ENCODE data around the gene FAM76A. TPM values are rescaled to one million over a fixed set of nuclear protein-coding genes. Genes with fewer than 3 reads are reported as not detected.
A peak's percentile ranks its signal among the peaks of the same experiment; 100 is the strongest.
"Not testable (repeated sequence)": the region's sequence is repeated elsewhere in the genome, so short reads cannot be mapped to it uniquely, and the experiment has no call there.

Gene FAM76A
- total and polyA plus RNA-seq, 7 experiments from 2014 or later: 9.0 to 25.2 (median 17.4) TPM

DNA sequence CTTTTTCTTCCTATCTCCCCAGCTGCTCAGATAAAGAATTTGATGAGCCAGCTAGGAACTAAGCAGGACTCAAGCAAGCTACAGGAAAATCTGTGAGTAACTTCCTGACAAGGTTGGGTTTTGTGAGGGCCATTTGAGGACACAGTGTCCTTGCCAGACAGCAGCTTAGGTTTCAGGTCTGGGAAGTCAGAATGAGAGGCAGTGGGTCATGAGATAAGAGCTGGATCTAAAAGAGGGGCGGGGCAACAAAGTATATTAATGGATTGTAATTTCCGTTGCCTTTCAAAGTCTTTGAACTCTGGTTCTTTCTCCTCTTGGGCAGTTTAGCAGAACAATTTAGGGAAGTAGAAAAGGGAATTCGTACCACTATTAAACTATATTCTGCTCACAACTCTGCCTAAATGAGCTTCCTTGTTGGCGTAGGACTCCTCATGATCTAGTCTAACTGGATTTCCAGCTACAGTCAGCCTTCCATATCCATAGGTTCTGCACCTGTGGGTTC is 63.8 kb downstream of the FAM76A start:
- Histone ChIP-seq H3K27me3 (ENCODE audit: control insufficient read depth in 2 of 2, insufficient read depth in 2 of 2, low read length in 2 of 2) (no peaks in the 10 kb centered on the region), H3K4me3 (ENCODE audit: low read length) (no peak overlapping the region), H3K27ac (ENCODE audit: low read depth, low read length) (no peak overlapping the region), H3K9me3 (ENCODE audit: control insufficient read depth in 2 of 3, low read length in 3 of 3) (no peaks in the 10 kb centered on the region), H3K4me1 (ENCODE audit: control insufficient read depth in 2 of 2, insufficient read depth in 2 of 2, low read length in 2 of 2) (no peaks in the 10 kb centered on the region), H3K36me3 (ENCODE audit: control insufficient read depth in 2 of 3, insufficient read depth in 3 of 3, low read length in 3 of 3) (peaks cover 6 to 36% (median 6%) of the 10 kb centered on the region in 3 experiments)
- no peaks in the 10 kb centered on the region for H3K9me3 Mint-ChIP-seq
- DNase-seq: no peak
- no peak overlapping the region for H3K4me3 Mint-ChIP-seq
- H3K27ac Mint-ChIP-seq: peak overlapping the region in 1 of 9 donors; percentile 9
- H3K36me3 Mint-ChIP-seq: peaks cover 3 to 26% (median 18%) of the 10 kb centered on the region in 5 donors
- CTCF ChIA-PET: interaction anchor here (0.5 to 0.8 kb wide), 2 partner anchors 92 to 153 kb away, joined by 3 to 4 read pairs; no protein-coding TSS in a partner anchor
- ATAC-seq: peak; percentile 49
- H3K27me3 Mint-ChIP-seq: no peaks in the 10 kb centered on the region
- H3K4me1 Mint-ChIP-seq: peaks cover 8 to 24% (median 17%) of the 10 kb centered on the region in 7 donors
- intact Hi-C loops (cut with micrococcal nuclease): no loop called here
- POLR2A ChIA-PET: no interaction called here

DNA sequence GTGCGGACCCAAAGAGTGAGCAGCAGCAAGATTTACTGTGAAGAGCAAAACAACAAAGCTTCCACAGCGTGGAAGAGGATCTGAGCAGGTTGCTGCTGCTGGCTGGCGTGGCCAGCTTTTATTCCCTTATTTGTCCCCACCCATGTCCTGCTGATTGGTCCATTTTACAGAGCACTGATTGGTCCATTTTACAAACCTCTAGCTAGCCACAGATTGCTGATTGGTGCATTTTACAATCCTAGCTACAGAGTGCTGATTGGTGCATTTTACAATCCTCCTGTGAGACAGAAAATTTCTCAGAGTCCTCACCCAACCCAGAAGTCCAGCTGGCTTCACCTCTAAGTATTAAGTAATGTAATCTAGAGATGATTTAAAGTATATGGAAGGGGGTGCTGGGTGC is 64.5 kb downstream of the FAM76A start:
- H3K27me3 Mint-ChIP-seq; H3K4me1 ChIP-seq (ENCODE audit: control insufficient read depth in 2 of 2, insufficient read depth in 2 of 2, low read length in 2 of 2); H3K27ac Mint-ChIP-seq: not testable (repeated sequence)

DNA sequence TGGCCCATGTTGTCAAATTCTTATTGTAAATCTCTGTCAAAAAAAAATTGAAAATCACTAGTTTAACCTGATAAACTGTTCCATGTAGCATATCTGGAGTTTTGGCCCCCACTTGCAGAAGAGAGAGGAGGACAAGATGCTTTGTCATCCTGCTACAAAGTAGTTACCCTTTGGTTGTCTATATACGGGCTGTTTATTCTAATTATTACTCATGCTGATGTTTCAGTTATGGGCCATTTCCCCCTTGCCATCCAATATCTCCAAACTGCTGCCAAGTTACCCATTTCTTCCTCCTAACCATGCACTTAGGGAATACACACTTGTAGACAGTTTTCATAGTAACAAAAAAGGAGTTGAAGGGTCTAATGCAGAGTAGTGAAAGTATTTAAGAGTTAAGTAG is 69.8 kb downstream of the FAM76A start:
- no peak overlapping the region for H3K4me3 Mint-ChIP-seq

More for the DNA sequence above, 64.5 kb downstream of the FAM76A start:
- H3K27me3 ChIP-seq (ENCODE audit: control insufficient read depth in 2 of 2, insufficient read depth in 2 of 2, low read length in 2 of 2); H3K4me3 Mint-ChIP-seq; DNase-seq; POLR2A ChIA-PET; intact Hi-C loops (cut with micrococcal nuclease); H3K9me3 ChIP-seq (ENCODE audit: control insufficient read depth in 2 of 3, low read length in 3 of 3); ATAC-seq; H3K9me3 Mint-ChIP-seq; H3K27ac ChIP-seq (ENCODE audit: low read depth, low read length); H3K4me3 ChIP-seq (ENCODE audit: low read length): not testable (repeated sequence)
- Mint-ChIP-seq H3K4me1 (peaks cover 8 to 18% (median 13%) of the 10 kb centered on the region in 7 donors), H3K36me3 (peaks cover 3 to 30% (median 19%) of the 10 kb centered on the region in 5 donors)
- peaks cover 6 to 42% (median 8%) of the 10 kb centered on the region in 3 experiments for H3K36me3 ChIP-seq (ENCODE audit: control insufficient read depth in 2 of 3, insufficient read depth in 3 of 3, low read length in 3 of 3)
- CTCF ChIA-PET: interaction anchor here (0.5 to 0.8 kb wide), 2 partner anchors 92 to 152 kb away, joined by 3 to 4 read pairs; no protein-coding TSS in a partner anchor

DNA sequence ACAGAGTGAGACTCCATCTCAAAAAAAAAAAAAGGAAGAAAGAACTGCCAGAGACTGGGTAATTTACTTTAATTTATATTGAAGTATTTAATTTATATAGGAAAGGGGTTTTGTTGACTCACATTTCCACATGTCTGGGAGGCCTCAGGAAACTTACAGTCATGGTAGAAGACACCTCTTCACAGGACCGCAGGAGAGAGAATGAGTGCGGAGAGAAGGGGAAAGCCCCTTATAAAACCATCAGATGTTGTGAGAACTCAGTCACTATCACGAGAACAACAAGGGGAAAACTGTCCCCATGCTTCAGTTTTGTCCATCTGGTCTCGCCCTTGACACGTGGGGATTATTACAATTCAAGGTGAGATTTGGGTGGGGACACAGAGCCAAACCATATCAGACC is 79.0 kb downstream of the FAM76A start:
- Mint-ChIP-seq H3K9me3 (no peaks in the 10 kb centered on the region), H3K4me1 (no peaks in the 10 kb centered on the region), H3K4me3 (no peak overlapping the region), H3K27ac (peak overlapping the region in 1 of 9 donors; percentile 20), H3K36me3 (peaks cover 3 to 41% (median 28%) of the 10 kb centered on the region in 5 donors), H3K27me3 (no peaks in the 10 kb centered on the region)
- H3K27ac ChIP-seq (ENCODE audit: low read depth, low read length): no peak overlapping the region
- intact Hi-C loops (cut with micrococcal nuclease): no loop called here
- H3K4me1 ChIP-seq (ENCODE audit: control insufficient read depth in 2 of 2, insufficient read depth in 2 of 2, low read length in 2 of 2): no peaks in the 10 kb centered on the region
- POLR2A ChIA-PET: no interaction called here
- peaks cover 4 to 38% (median 14%) of the 10 kb centered on the region in 3 experiments for H3K36me3 ChIP-seq (ENCODE audit: control insufficient read depth in 2 of 3, insufficient read depth in 3 of 3, low read length in 3 of 3)
- no peaks in the 10 kb centered on the region for H3K9me3 ChIP-seq (ENCODE audit: control insufficient read depth in 2 of 3, low read length in 3 of 3)
- ATAC-seq (no peak), DNase-seq (no peak)
- no peak overlapping the region for H3K4me3 ChIP-seq (ENCODE audit: low read length)
- no peaks in the 10 kb centered on the region for H3K27me3 ChIP-seq (ENCODE audit: control insufficient read depth in 2 of 2, insufficient read depth in 2 of 2, low read length in 2 of 2)
- CTCF ChIA-PET: no interaction called here

More for the DNA sequence above, 69.8 kb downstream of the FAM76A start:
- H3K4me1 Mint-ChIP-seq: peaks cover 0 to 5% (median 0%) of the 10 kb centered on the region in 7 donors
- Histone ChIP-seq H3K36me3 (ENCODE audit: control insufficient read depth in 2 of 3, insufficient read depth in 3 of 3, low read length in 3 of 3) (peaks cover 6 to 70% (median 23%) of the 10 kb centered on the region in 3 experiments), H3K9me3 (ENCODE audit: control insufficient read depth in 2 of 3, low read length in 3 of 3) (no peaks in the 10 kb centered on the region), H3K4me3 (ENCODE audit: low read length) (no peak overlapping the region), H3K27me3 (ENCODE audit: control insufficient read depth in 2 of 2, insufficient read depth in 2 of 2, low read length in 2 of 2) (no peaks in the 10 kb centered on the region), H3K4me1 (ENCODE audit: control insufficient read depth in 2 of 2, insufficient read depth in 2 of 2, low read length in 2 of 2) (no peaks in the 10 kb centered on the region), H3K27ac (ENCODE audit: low read depth, low read length) (no peak overlapping the region)
- peaks cover 19 to 44% (median 30%) of the 10 kb centered on the region in 5 donors for H3K36me3 Mint-ChIP-seq
- no peaks in the 10 kb centered on the region for H3K27me3 Mint-ChIP-seq
- no peak for ATAC-seq
- POLR2A ChIA-PET: no interaction called here
- H3K9me3 Mint-ChIP-seq: no peaks in the 10 kb centered on the region
- peak overlapping the region in 1 of 9 donors; percentile 5 for H3K27ac Mint-ChIP-seq
- intact Hi-C loops (cut with micrococcal nuclease): no loop called here
- CTCF ChIA-PET: no interaction called here
- no peak for DNase-seq

DNA sequence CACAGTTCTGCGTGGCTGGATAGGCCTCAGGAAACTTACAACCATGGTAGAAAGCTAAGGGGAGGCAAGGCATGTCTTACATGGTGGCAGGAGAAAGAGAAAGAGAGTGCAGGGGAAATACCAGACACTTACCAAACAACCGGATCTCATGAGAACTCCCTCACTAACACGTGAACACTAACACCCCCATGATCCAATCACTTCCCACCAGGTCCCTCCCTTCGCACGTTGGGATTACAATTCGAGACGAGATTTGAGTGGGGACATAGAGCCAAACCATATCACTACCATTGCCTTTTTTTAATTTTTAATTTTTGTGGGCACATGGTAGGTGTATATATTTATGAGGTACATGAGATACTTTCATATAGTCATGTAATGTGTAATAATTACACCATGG is 81.0 kb downstream of the FAM76A start:
- intact Hi-C loops (cut with micrococcal nuclease): no loop called here

DNA sequence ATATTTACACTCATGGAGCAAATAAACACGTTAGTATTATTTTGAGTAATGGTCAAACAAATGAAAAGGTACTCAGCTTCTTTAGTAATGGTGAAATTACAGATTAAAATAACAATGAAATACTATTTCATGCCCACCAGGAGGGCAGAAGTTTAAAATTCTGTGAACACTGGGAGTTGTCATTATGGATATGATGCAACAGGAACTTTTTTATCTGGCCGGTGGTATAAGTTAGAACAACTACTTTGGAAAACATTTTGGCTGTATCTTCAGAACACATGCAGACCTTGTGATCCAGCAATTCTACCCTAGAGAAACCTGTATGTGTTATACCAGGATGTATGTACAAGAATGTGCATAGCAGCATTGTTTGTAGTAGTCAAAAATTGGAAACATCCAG is 81.6 kb downstream of the FAM76A start:
- H3K27ac ChIP-seq (ENCODE audit: low read depth, low read length): no peak overlapping the region
- ATAC-seq (no peak), DNase-seq (no peak)
- Mint-ChIP-seq H3K36me3 (peaks cover 7 to 34% (median 27%) of the 10 kb centered on the region in 5 donors), H3K27ac (no peak overlapping the region), H3K9me3 (no peaks in the 10 kb centered on the region), H3K4me1 (no peaks in the 10 kb centered on the region), H3K4me3 (no peak overlapping the region), H3K27me3 (no peaks in the 10 kb centered on the region)
- CTCF ChIA-PET: interaction anchor here (0.6 kb wide), 1 partner anchor 60 kb away, joined by 6 read pairs; no protein-coding TSS in a partner anchor
- intact Hi-C loops (cut with micrococcal nuclease): no loop called here
- peaks cover 4 to 20% (median 11%) of the 10 kb centered on the region in 3 experiments for H3K36me3 ChIP-seq (ENCODE audit: control insufficient read depth in 2 of 3, insufficient read depth in 3 of 3, low read length in 3 of 3)
- no peaks in the 10 kb centered on the region for H3K9me3 ChIP-seq (ENCODE audit: control insufficient read depth in 2 of 3, low read length in 3 of 3)
- POLR2A ChIA-PET: no interaction called here
- no peaks in the 10 kb centered on the region for H3K27me3 ChIP-seq (ENCODE audit: control insufficient read depth in 2 of 2, insufficient read depth in 2 of 2, low read length in 2 of 2)
- no peaks in the 10 kb centered on the region for H3K4me1 ChIP-seq (ENCODE audit: control insufficient read depth in 2 of 2, insufficient read depth in 2 of 2, low read length in 2 of 2)
- H3K4me3 ChIP-seq (ENCODE audit: low read length): no peak overlapping the region

More for the DNA sequence above, 81.0 kb downstream of the FAM76A start:
- no peak overlapping the region for H3K27ac ChIP-seq (ENCODE audit: low read depth, low read length)
- ATAC-seq (no peak), DNase-seq (no peak)
- Mint-ChIP-seq H3K9me3 (no peaks in the 10 kb centered on the region), H3K27ac (no peak overlapping the region), H3K4me1 (no peaks in the 10 kb centered on the region), H3K27me3 (no peaks in the 10 kb centered on the region), H3K4me3 (no peak overlapping the region), H3K36me3 (peaks cover 3 to 36% (median 26%) of the 10 kb centered on the region in 5 donors)
- ChIA-PET POLR2A (no interaction called here), CTCF (no interaction called here)
- no peaks in the 10 kb centered on the region for H3K27me3 ChIP-seq (ENCODE audit: control insufficient read depth in 2 of 2, insufficient read depth in 2 of 2, low read length in 2 of 2)
- H3K36me3 ChIP-seq (ENCODE audit: control insufficient read depth in 2 of 3, insufficient read depth in 3 of 3, low read length in 3 of 3): peaks cover 4 to 20% (median 11%) of the 10 kb centered on the region in 3 experiments
- H3K4me3 ChIP-seq (ENCODE audit: low read length): no peak overlapping the region
- H3K9me3 ChIP-seq (ENCODE audit: control insufficient read depth in 2 of 3, low read length in 3 of 3): no peaks in the 10 kb centered on the region
- H3K4me1 ChIP-seq (ENCODE audit: control insufficient read depth in 2 of 2, insufficient read depth in 2 of 2, low read length in 2 of 2): no peaks in the 10 kb centered on the region

DNA sequence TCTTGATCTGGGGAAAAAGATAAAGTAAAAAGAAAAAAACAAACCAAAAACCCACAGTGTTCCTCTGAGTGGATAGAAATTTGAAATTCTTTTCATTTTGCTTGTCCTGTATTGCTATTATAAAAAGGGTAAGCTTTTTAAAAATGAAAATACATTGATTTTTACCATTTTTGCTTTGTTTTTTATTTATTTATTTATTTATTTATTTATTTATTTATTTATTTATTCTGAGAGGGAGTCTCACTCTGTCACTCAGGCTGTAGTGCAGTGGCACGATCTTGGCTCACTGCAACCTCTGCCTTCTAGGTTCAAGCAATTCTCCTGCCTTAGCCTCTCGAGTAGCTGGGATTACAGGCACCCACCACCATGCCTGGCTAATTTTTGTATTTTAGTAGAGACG is 82.4 kb downstream of the FAM76A start:
- H3K36me3 ChIP-seq (ENCODE audit: control insufficient read depth in 2 of 3, insufficient read depth in 3 of 3, low read length in 3 of 3): peaks cover 4 to 22% (median 11%) of the 10 kb centered on the region in 3 experiments
- H3K9me3 Mint-ChIP-seq; H3K27me3 ChIP-seq (ENCODE audit: control insufficient read depth in 2 of 2, insufficient read depth in 2 of 2, low read length in 2 of 2); H3K4me3 Mint-ChIP-seq; POLR2A ChIA-PET; H3K4me1 ChIP-seq (ENCODE audit: control insufficient read depth in 2 of 2, insufficient read depth in 2 of 2, low read length in 2 of 2); H3K4me1 Mint-ChIP-seq; H3K27ac ChIP-seq (ENCODE audit: low read depth, low read length); ATAC-seq; H3K4me3 ChIP-seq (ENCODE audit: low read length); intact Hi-C loops (cut with micrococcal nuclease); DNase-seq; H3K27me3 Mint-ChIP-seq; H3K27ac Mint-ChIP-seq; H3K9me3 ChIP-seq (ENCODE audit: control insufficient read depth in 2 of 3, low read length in 3 of 3): not testable (repeated sequence)
- CTCF ChIA-PET: interaction anchor here (0.6 kb wide), 1 partner anchor 61 kb away, joined by 6 read pairs; no protein-coding TSS in a partner anchor
- peaks cover 7 to 33% (median 25%) of the 10 kb centered on the region in 5 donors for H3K36me3 Mint-ChIP-seq

Data from naive thymus-derived CD4-positive, alpha-beta T cell (primary cell).